H9 (cell line): ENCODE results near the gene ARL8A. TPM values are rescaled to one million over a fixed set of nuclear protein-coding genes. Genes with fewer than 3 reads are reported as not detected.

ENCODE experiments used
- DNase-seq: peaks from one replicate; pipeline ENCODE4 v3.0.0-alpha.2; 2017
- H2AFZ ChIP-seq: one replicate; pipeline ENCODE4 v1.6.1; 2013; ENCODE audit warnings: mild to moderate bottlenecking, low read length, control low read depth, moderate library complexity
- H2AK5ac ChIP-seq: 2 replicates; pipeline ENCODE4 v1.6.1; 2013; ENCODE audit warnings: low read length, control low read depth, mixed read lengths; ENCODE audit not compliant: insufficient read length
- H2BK120ac ChIP-seq: one replicate; pipeline ENCODE4 v1.6.1; 2013; ENCODE audit warnings: low read depth, mild to moderate bottlenecking, low read length, control low read depth, inconsistent platforms; ENCODE audit not compliant: poor library complexity, severe bottlenecking
- H2BK12ac ChIP-seq: 2 replicates; pipeline ENCODE4 v1.6.1; 2013; ENCODE audit warnings: low read length, control low read depth, mixed read lengths, low read depth; ENCODE audit not compliant: insufficient read length
- H2BK15ac ChIP-seq: 2 replicates; pipeline ENCODE4 v1.6.1; 2013; ENCODE audit warnings: low read depth, low read length, control low read depth
- H2BK20ac ChIP-seq: one replicate; pipeline ENCODE4 v1.6.1; 2013; ENCODE audit warnings: low read depth, mild to moderate bottlenecking, low read length, control low read depth, inconsistent platforms; ENCODE audit not compliant: poor library complexity, severe bottlenecking
- H2BK5ac ChIP-seq: 2 replicates; pipeline ENCODE4 v1.6.1; 2013; ENCODE audit warnings: low read length, control low read depth, mixed read lengths; ENCODE audit not compliant: insufficient read length
- H3K14ac ChIP-seq: 2 replicates; pipeline ENCODE4 v1.6.1; 2013; ENCODE audit warnings: low read length, control low read depth; ENCODE audit not compliant: insufficient read depth
- H3K18ac ChIP-seq: 2 replicates; pipeline ENCODE4 v1.6.1; 2013; ENCODE audit warnings: low read depth, mild to moderate bottlenecking, mixed read lengths, low read length, control low read depth; ENCODE audit not compliant: insufficient read length
- H3K23ac ChIP-seq: 2 replicates; pipeline ENCODE4 v1.6.1; 2013; ENCODE audit warnings: low read length, control low read depth, mixed read lengths, low read depth; ENCODE audit not compliant: insufficient read length
- H3K23me2 ChIP-seq: 2 replicates; pipeline ENCODE4 v1.6.1; 2013; ENCODE audit warnings: low read depth, mild to moderate bottlenecking, mixed read lengths, low read length, control low read depth; ENCODE audit not compliant: insufficient read length, poor library complexity, severe bottlenecking
- H3K27ac ChIP-seq: 2 replicates; pipeline ENCODE4 v1.5.1; 2013; ENCODE audit warnings: low read length, control low read depth, mixed read lengths, low read depth; ENCODE audit not compliant: insufficient read length
- H3K27me3 ChIP-seq: 2 replicates; pipeline ENCODE4 v1.6.1; 2013; ENCODE audit warnings: low read length, control low read depth, inconsistent platforms; ENCODE audit not compliant: insufficient read depth
- H3K4ac ChIP-seq: 2 replicates; pipeline ENCODE4 v1.6.1; 2013; ENCODE audit warnings: low read depth, mild to moderate bottlenecking, control low read depth, inconsistent platforms, low read length, moderate library complexity
- H3K4me1 ChIP-seq: 2 replicates; pipeline ENCODE4 v1.6.1; 2013; ENCODE audit warnings: low read length, control low read depth, inconsistent platforms; ENCODE audit not compliant: insufficient read depth
- H3K4me2 ChIP-seq: 2 replicates; pipeline ENCODE4 v1.6.1; 2013; ENCODE audit warnings: low read length, control low read depth, mixed read lengths; ENCODE audit not compliant: insufficient read length, insufficient read depth
- H3K56ac ChIP-seq: 2 replicates; pipeline ENCODE4 v1.6.1; 2013; ENCODE audit warnings: low read depth, mild to moderate bottlenecking, mixed read lengths, low read length, control low read depth; ENCODE audit not compliant: insufficient read length
- H3K79me1 ChIP-seq: 2 replicates; pipeline ENCODE4 v1.6.1; 2013; ENCODE audit warnings: low read depth, mild to moderate bottlenecking, moderate library complexity, low read length, control low read depth, inconsistent platforms; ENCODE audit not compliant: insufficient read depth, poor library complexity, severe bottlenecking
- H3K79me2 ChIP-seq: 2 replicates; pipeline ENCODE4 v1.6.1; 2013; ENCODE audit warnings: low read length, control low read depth, inconsistent platforms; ENCODE audit not compliant: insufficient read depth
- H3K9ac ChIP-seq: 2 replicates; pipeline ENCODE4 v1.6.1; 2013; ENCODE audit warnings: low read length, control low read depth, mixed read lengths; ENCODE audit not compliant: insufficient read length; ENCODE audit errors: extremely low read depth
- H3K9me3 ChIP-seq: one replicate; pipeline ENCODE4 v1.6.1; 2013; ENCODE audit warnings: low read depth, low read length, inconsistent platforms; ENCODE audit not compliant: control insufficient read depth
- H3T11ph ChIP-seq: one replicate; pipeline ENCODE4 v1.6.1; 2013; ENCODE audit warnings: mild to moderate bottlenecking, low read length, control low read depth, inconsistent platforms
- H4K20me1 ChIP-seq: one replicate; pipeline ENCODE4 v1.6.1; 2013; ENCODE audit not compliant: control insufficient read depth, insufficient read length, insufficient read depth
- H4K5ac ChIP-seq: 2 replicates; pipeline ENCODE4 v1.6.1; 2013; ENCODE audit warnings: low read depth, mild to moderate bottlenecking, mixed read lengths, low read length, control low read depth; ENCODE audit not compliant: insufficient read length
- H4K8ac ChIP-seq: replicated peaks from 2 replicates; pipeline ENCODE4 v1.6.1; 2013; ENCODE audit warnings: low read length, control low read depth, mixed read lengths, low read depth; ENCODE audit not compliant: insufficient read length
- H4K91ac ChIP-seq: 2 replicates; pipeline ENCODE4 v1.6.1; 2013; ENCODE audit warnings: low read depth, mild to moderate bottlenecking, moderate library complexity, mixed read lengths, low read length, control low read depth; ENCODE audit not compliant: insufficient read length
- H3K27ac Mint-ChIP-seq, 3 experiments: 2 replicates in 2 of 3; 3 replicates in 1 of 3; pipeline ENCODE4 v1.8.0; 2020 to 2021; ENCODE audit warnings: mixed read lengths in 3 of 3, mild to moderate bottlenecking in 1 of 3, moderate library complexity in 1 of 3
- H3K27me3 Mint-ChIP-seq: 2 replicates; pipeline ENCODE4 v1.8.0; 2021; ENCODE audit warnings: low read depth, mild to moderate bottlenecking, moderate library complexity, mixed read lengths
- H3K36me3 Mint-ChIP-seq, 3 experiments: 2 replicates in 2 of 3; 3 replicates in 1 of 3; pipeline ENCODE4 v1.8.0; 2020 to 2021; ENCODE audit warnings: low read depth in 3 of 3, mixed read lengths in 3 of 3; ENCODE audit not compliant: insufficient read depth in 1 of 3
- H3K4me1 Mint-ChIP-seq, 2 experiments: 2 replicates each; pipeline ENCODE4 v1.8.0; 2020; ENCODE audit warnings: mixed read lengths in 2 of 2
- H3K4me3 Mint-ChIP-seq, 2 experiments: 2 replicates in 1 of 2; 3 replicates in 1 of 2; pipeline ENCODE4 v1.8.0; 2020 to 2021; ENCODE audit warnings: mild to moderate bottlenecking in 2 of 2, mixed read lengths in 2 of 2, moderate library complexity in 1 of 2
- H3K9me3 Mint-ChIP-seq, 2 experiments: 2 replicates in 1 of 2; 3 replicates in 1 of 2; pipeline ENCODE4 v1.8.0; 2020; ENCODE audit warnings: mild to moderate bottlenecking in 2 of 2, mixed read lengths in 2 of 2, moderate library complexity in 1 of 2
- WGBS: extraction: QIAGEN DNeasy Blood & Tissue Kit; methylation state at CpG from one replicate; pipeline ENCODE4 v1.1.7; 2013; ENCODE audit warnings: missing lambda C conversion rate, low lambda C conversion rate, mixed read lengths; ENCODE audit not compliant: insufficient read length; ENCODE audit errors: extremely low coverage; 5-methylcytosine and 5-hydroxymethylcytosine counted together
- total RNA-seq: library from RNA; stranded (reverse); gene quantifications from 2 replicates; pipeline ENCODE4 v1.2.1, GENCODE V29; 2021
- TF ChIP-seq, protein P1 (sequence below): fragments of 200-600 bp; sonication (generic); conservative IDR thresholded peaks from 3 replicates; pipeline ENCODE4 v1.8.0; 2021; ENCODE audit warnings: antibody characterized with exemption, mild to moderate bottlenecking

The ARL8A gene
- total RNA-seq, 1 experiment from 2014 or later, result 67.2 TPM

- no peak overlapping the region for H4K5ac ChIP-seq
- H3K79me1 ChIP-seq, result no peaks in the 10 kb centered on the region
- peaks cover 7% of the 10 kb centered on the region for H3K27me3 Mint-ChIP-seq
- DNase-seq, result no peak
- H3K9me3 Mint-ChIP-seq, result no peaks in the 10 kb centered on the region
- no peaks in the 10 kb centered on the region for H3K36me3 Mint-ChIP-seq
- H4K8ac ChIP-seq, result no peak overlapping the region
- TF ChIP-seq, protein P1, sequence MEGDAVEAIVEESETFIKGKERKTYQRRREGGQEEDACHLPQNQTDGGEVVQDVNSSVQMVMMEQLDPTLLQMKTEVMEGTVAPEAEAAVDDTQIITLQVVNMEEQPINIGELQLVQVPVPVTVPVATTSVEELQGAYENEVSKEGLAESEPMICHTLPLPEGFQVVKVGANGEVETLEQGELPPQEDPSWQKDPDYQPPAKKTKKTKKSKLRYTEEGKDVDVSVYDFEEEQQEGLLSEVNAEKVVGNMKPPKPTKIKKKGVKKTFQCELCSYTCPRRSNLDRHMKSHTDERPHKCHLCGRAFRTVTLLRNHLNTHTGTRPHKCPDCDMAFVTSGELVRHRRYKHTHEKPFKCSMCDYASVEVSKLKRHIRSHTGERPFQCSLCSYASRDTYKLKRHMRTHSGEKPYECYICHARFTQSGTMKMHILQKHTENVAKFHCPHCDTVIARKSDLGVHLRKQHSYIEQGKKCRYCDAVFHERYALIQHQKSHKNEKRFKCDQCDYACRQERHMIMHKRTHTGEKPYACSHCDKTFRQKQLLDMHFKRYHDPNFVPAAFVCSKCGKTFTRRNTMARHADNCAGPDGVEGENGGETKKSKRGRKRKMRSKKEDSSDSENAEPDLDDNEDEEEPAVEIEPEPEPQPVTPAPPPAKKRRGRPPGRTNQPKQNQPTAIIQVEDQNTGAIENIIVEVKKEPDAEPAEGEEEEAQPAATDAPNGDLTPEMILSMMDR, result no peak
- H3K18ac ChIP-seq, result no peak overlapping the region
- no peak overlapping the region for H2BK120ac ChIP-seq
- no peaks in the 10 kb centered on the region for H3K4me1 ChIP-seq
- H2BK15ac ChIP-seq, result no peak overlapping the region
- no peaks in the 10 kb centered on the region for H4K20me1 ChIP-seq
- H3K56ac ChIP-seq, result no peak overlapping the region
- no peak overlapping the region for H2BK5ac ChIP-seq
- no peak overlapping the region; a peak in 1 of 7 replicates for H3K27ac Mint-ChIP-seq
- no CpG with 5 or more reads among the region's 2 CpGs for WGBS
- H3K79me2 ChIP-seq, result no peaks in the 10 kb centered on the region
- H3K23me2 ChIP-seq, result no peaks in the 10 kb centered on the region
- H3K4me2 ChIP-seq, result no peak overlapping the region
- H2AK5ac ChIP-seq, result no peak overlapping the region
- no peak overlapping the region for H3K27ac ChIP-seq
- no peak overlapping the region for H3K23ac ChIP-seq
- no peak overlapping the region for H3K9ac ChIP-seq
- H3K9me3 ChIP-seq, result no peaks in the 10 kb centered on the region
- H3K4me3 Mint-ChIP-seq, result no peak overlapping the region
- no peak overlapping the region for H3K4ac ChIP-seq
- H3K27me3 ChIP-seq, result no peaks in the 10 kb centered on the region
- no peak overlapping the region for H4K91ac ChIP-seq
- H2BK12ac ChIP-seq, result no peak overlapping the region
- no peak overlapping the region for H3K14ac ChIP-seq
- peaks cover 15 to 29% of the 10 kb centered on the region in 2 experiments for H3K4me1 Mint-ChIP-seq
- no peak overlapping the region for H2BK20ac ChIP-seq
- H3T11ph ChIP-seq, result no peak overlapping the region
- no peak overlapping the region for H2AFZ ChIP-seq
Observed at GRCh38 chr1:202151045-202151444, 6.5 kb upstream of the ARL8A start.
